ENCODE results near the gene PSD4. TPM values are rescaled to one million over a fixed set of nuclear protein-coding genes. Genes with fewer than 3 reads are reported as not detected.

PSD4 gene
- total and polyA plus RNA-seq, 9 donors = 0.95 to 3.2 (median 1.9) TPM

DNA sequence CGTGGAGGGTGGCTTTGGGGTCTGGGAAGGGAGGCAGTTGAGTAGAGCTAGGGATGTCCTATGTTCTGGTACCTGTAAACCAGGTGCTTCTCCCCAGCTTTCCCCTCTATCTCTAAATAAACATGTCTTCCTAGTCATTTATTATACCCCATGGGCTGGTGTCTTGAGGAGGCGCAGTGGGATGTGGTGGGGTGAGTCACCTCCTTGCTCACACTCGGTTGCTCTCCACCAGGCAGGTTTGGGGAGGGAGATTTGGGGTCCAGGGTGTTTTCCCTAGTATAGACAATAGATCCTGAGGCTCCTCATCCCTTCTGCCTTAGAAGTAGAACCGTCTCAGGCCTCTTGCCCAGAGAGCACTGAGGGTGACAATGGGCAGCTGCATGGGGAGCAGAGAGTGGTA lies 5.1 kb downstream of the PSD4 start:
- no CpG with 5 or more reads among the region's 4 CpGs for WGBS (ENCODE audit: insufficient coverage)
- DNase-seq = no peak
- H3K27me3 ChIP-seq (ENCODE audit: control insufficient read depth, insufficient read depth, low read length) = peaks cover 2% of the 10 kb centered on the region
- no peak overlapping the region for H3K4me3 ChIP-seq (ENCODE audit: low read length)
- H3K36me3 ChIP-seq (ENCODE audit: control insufficient read depth, insufficient read depth, low read length) = no peaks in the 10 kb centered on the region
- peaks cover 6% of the 10 kb centered on the region for H3K4me1 ChIP-seq (ENCODE audit: control insufficient read depth, insufficient read depth, low read length)
- no peaks in the 10 kb centered on the region for H3K9me3 ChIP-seq (replicated peaks; ENCODE audit: control insufficient read depth, low read depth, low read length)
- no peak overlapping the region for H3K27ac ChIP-seq (ENCODE audit: low read length)

DNA sequence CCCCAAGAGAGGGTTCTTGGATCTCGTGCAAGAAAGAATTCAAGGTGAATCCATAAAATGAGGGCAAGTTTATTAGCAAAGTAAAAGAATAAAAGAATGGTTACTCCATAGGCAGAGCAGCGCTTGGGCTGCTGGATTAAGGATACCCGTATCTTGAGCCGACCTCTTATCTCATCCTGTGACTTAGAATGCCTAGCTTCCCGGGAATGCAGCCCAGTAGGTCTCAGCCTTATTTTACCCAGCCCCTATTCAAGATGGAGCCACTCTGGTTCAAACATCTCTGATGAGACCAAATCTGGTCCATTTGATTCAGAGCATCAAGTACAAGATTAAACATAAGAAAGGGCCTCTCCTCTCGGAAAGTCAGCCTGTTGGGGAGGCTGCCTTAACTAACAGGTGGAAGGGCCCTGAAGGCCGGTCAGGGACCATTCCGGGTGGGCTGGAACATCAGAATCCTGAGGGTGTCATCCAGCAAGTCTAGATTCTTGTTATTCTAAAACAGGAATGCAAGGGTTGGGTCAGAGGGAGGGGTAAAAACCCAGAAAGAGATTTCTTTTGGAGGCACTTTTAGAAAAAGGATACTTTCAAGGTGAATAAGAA lies 5.8 kb downstream of the PSD4 start:
- 78% methylated on average over 8 of the region's 8 CpGs for WGBS (ENCODE audit: insufficient coverage)
- Histone ChIP-seq H3K4me3 (ENCODE audit: low read length) (no peak overlapping the region), H3K4me1 (ENCODE audit: control insufficient read depth, insufficient read depth, low read length) (peaks cover 6% of the 10 kb centered on the region), H3K27ac (ENCODE audit: low read length) (no peak overlapping the region), H3K27me3 (ENCODE audit: control insufficient read depth, insufficient read depth, low read length) (peaks cover 2% of the 10 kb centered on the region), H3K36me3 (ENCODE audit: control insufficient read depth, insufficient read depth, low read length) (no peaks in the 10 kb centered on the region), H3K9me3 (replicated peaks; ENCODE audit: control insufficient read depth, low read depth, low read length) (no peaks in the 10 kb centered on the region)
- DNase-seq = no peak

DNA sequence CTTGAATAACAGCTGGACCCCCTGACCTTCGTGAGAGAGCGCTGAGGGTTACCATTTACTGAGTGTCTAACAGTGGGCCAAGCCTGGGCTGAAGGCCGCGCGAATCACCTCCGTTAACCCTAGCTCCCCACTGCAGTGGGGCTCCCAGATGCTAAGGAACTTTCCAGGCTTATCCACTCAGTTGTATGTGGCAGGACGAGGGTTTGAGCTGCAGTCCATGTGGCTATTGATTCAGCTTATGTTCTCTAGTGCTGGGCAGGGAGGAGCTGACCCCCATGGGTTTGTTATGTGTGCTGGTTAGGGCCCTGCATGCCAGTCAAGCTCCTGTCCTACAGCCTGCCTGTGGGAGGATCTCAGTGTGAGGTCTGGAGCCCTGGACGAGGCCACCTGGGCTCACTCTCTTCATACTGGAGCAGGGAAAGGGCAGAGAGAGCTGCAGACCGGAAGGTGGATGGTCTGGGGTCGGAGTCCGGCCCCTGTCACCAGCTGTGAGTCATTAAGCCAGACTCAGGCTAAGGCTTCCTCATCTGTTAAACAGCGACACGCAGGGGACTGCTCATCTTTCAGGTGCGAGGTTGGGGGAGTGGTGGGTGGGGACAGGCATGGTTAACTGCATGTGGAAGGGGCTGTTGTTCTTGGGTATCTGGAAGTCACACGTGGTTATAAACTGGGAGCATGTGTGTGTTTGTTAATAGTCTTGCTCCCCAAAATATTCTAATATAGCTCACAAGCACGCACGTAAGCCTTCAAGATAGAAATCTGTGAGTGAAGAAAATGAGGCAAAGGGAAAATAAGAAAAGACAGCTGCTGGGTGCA lies 6.6 kb downstream of the PSD4 start:
- no peaks in the 10 kb centered on the region for H3K36me3 ChIP-seq (ENCODE audit: control insufficient read depth, insufficient read depth, low read length)
- no peak for DNase-seq
- 42% methylated on average over 9 of the region's 17 CpGs for WGBS (ENCODE audit: insufficient coverage)
- H3K27me3 ChIP-seq (ENCODE audit: control insufficient read depth, insufficient read depth, low read length) = peaks cover 2% of the 10 kb centered on the region
- peaks cover 6% of the 10 kb centered on the region for H3K4me1 ChIP-seq (ENCODE audit: control insufficient read depth, insufficient read depth, low read length)
- no peak overlapping the region for H3K27ac ChIP-seq (ENCODE audit: low read length)
- H3K9me3 ChIP-seq (replicated peaks; ENCODE audit: control insufficient read depth, low read depth, low read length) = no peaks in the 10 kb centered on the region
- H3K4me3 ChIP-seq (ENCODE audit: low read length) = no peak overlapping the region

DNA sequence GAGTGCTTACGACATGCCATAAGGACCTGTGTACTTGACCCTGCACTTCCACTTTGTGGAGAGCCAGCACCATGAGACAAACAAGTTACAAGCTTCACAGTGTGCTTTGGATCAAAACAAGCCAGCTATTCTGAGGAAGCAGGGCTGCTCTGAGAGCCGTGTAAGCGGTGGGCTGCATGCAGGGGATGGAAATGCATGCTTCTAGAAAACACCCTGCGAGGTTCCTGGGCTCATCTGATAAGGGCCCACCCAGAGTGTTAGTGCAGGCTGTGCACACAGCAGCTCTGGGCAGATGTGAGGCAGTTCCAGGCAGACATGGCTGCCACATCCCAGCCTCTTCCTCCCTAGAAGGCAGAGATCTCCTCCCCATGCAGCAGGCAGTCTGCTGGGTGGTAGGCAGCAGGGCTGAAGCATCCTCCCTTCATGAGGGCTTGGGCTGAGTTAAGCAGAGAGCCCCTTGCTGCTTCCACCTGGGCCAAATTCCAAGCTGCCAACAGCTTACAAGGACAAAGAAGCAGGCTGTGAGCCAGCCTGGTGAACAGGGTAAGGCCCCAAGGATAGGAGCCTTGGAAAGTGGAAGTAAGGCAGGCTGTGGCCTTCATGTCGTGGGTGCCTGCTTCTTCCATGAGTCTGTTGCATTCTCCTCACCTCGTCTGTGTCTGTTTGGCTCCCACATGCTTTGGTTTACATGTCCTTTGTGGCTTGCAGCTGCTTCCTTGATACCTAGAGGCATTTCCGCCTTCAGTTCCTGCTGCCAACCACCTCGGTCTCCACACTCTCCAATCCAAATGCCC lies 7.7 kb downstream of the PSD4 start:
- Histone ChIP-seq H3K9me3 (replicated peaks; ENCODE audit: control insufficient read depth, low read depth, low read length) (no peaks in the 10 kb centered on the region), H3K36me3 (ENCODE audit: control insufficient read depth, insufficient read depth, low read length) (no peaks in the 10 kb centered on the region), H3K4me1 (ENCODE audit: control insufficient read depth, insufficient read depth, low read length) (peaks cover 6% of the 10 kb centered on the region), H3K4me3 (ENCODE audit: low read length) (no peak overlapping the region), H3K27me3 (ENCODE audit: control insufficient read depth, insufficient read depth, low read length) (peaks cover 2% of the 10 kb centered on the region), H3K27ac (ENCODE audit: low read length) (no peak overlapping the region)
- 60% methylated on average over 6 of the region's 8 CpGs for WGBS (ENCODE audit: insufficient coverage)
- DNase-seq = no peak

DNA sequence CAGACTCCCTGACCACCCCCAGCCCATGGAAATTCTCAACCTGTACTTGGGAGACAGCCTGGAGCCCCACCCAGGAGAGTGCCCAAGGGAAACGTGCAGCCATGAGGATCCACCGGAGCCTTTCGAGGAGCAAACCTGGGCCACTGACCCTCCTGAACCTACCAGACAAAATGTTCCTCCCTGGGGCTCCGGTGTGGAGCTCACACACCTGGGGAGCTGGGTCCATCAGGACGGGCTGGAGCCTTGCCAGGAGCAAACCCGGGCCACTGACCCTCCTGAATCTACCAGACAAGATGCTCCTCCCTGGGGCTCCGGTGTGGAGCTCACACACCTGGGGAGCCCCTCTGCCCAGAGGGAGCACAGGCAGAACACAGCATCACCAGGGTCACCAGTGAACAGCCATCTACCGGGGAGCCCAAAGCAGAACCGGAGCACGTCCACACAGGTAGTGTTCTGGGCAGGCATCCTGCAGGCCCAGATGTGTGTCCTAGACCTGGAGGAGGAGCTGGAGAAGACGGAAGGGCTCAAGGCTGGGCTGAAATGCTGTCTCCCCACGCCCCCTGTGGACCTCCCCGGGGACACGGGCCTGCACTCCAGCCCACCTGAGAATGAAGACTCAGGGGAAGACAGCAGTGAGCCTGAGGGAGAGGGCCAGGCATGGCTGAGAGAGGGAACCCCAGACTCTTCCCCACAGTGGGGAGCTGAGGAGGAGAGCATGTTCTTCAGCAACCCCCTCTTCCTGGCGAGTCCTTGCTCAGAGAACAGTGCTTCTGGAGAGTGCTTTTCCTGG lies 8.9 kb downstream of the PSD4 start:
- no peak for DNase-seq
- Histone ChIP-seq H3K27me3 (ENCODE audit: control insufficient read depth, insufficient read depth, low read length) (peaks cover 2% of the 10 kb centered on the region), H3K9me3 (replicated peaks; ENCODE audit: control insufficient read depth, low read depth, low read length) (no peaks in the 10 kb centered on the region), H3K27ac (ENCODE audit: low read length) (no peak overlapping the region), H3K4me3 (ENCODE audit: low read length) (no peak overlapping the region), H3K36me3 (ENCODE audit: control insufficient read depth, insufficient read depth, low read length) (no peaks in the 10 kb centered on the region), H3K4me1 (ENCODE audit: control insufficient read depth, insufficient read depth, low read length) (peaks cover 6% of the 10 kb centered on the region)
- WGBS (ENCODE audit: insufficient coverage) = 84% methylated on average over 11 of the region's 15 CpGs

DNA sequence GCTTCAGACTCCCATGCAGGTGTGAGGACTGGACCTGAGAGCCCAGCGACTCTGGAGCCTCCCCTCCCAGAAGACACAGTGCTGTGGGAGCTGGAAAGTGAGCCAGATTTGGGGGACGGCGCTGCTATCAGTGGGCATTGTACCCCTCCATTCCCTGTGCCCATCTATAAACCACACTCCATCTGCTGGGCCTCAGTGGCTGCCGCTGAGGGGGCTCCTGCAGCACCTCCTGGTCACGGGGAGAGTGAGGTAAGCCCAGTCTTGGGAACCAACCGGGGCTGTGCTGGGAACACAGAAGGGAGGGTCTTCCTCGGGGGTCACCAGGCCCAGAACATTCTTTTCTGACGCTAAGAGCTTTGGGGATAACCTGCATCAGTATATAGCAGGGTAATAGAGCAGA lies 9.5 kb downstream of the PSD4 start:
- H3K9me3 ChIP-seq (replicated peaks; ENCODE audit: control insufficient read depth, low read depth, low read length) = no peaks in the 10 kb centered on the region
- H3K4me1 ChIP-seq (ENCODE audit: control insufficient read depth, insufficient read depth, low read length) = peaks cover 6% of the 10 kb centered on the region
- H3K27ac ChIP-seq (ENCODE audit: low read length) = no peak overlapping the region
- no peak overlapping the region for H3K4me3 ChIP-seq (ENCODE audit: low read length)
- no peak for DNase-seq
- WGBS (ENCODE audit: insufficient coverage) = 85% methylated on average over 5 of the region's 8 CpGs
- H3K36me3 ChIP-seq (ENCODE audit: control insufficient read depth, insufficient read depth, low read length) = no peaks in the 10 kb centered on the region
- H3K27me3 ChIP-seq (ENCODE audit: control insufficient read depth, insufficient read depth, low read length) = peaks cover 2% of the 10 kb centered on the region

DNA sequence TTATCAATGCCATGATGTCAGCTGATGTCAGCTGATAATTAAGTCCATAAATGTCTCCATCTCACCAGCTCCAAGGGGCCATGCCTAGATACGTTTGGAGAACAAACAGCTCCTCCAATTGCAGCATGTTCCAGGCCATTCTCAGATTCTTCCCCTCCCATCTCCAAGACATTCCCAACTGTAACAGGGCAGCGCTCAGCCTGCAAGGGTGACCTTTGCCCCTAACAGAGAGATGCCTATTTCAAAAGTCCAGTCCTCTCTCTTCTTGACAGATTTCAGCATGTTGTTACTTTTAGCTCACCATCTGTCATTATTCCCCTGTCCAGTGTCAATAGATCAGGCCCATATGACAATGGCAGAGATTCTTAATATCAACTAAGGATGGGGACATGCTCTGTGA lies 9.9 kb downstream of the PSD4 start:
- H3K4me3 ChIP-seq (ENCODE audit: low read length) = no peak overlapping the region
- H3K27me3 ChIP-seq (ENCODE audit: control insufficient read depth, insufficient read depth, low read length) = peaks cover 2% of the 10 kb centered on the region
- WGBS (ENCODE audit: insufficient coverage) = 79% methylated on average over 2 of the region's 2 CpGs
- peaks cover 6% of the 10 kb centered on the region for H3K4me1 ChIP-seq (ENCODE audit: control insufficient read depth, insufficient read depth, low read length)
- H3K9me3 ChIP-seq (replicated peaks; ENCODE audit: control insufficient read depth, low read depth, low read length) = no peaks in the 10 kb centered on the region
- DNase-seq = no peak
- H3K27ac ChIP-seq (ENCODE audit: low read length) = no peak overlapping the region
- H3K36me3 ChIP-seq (ENCODE audit: control insufficient read depth, insufficient read depth, low read length) = no peaks in the 10 kb centered on the region

DNA sequence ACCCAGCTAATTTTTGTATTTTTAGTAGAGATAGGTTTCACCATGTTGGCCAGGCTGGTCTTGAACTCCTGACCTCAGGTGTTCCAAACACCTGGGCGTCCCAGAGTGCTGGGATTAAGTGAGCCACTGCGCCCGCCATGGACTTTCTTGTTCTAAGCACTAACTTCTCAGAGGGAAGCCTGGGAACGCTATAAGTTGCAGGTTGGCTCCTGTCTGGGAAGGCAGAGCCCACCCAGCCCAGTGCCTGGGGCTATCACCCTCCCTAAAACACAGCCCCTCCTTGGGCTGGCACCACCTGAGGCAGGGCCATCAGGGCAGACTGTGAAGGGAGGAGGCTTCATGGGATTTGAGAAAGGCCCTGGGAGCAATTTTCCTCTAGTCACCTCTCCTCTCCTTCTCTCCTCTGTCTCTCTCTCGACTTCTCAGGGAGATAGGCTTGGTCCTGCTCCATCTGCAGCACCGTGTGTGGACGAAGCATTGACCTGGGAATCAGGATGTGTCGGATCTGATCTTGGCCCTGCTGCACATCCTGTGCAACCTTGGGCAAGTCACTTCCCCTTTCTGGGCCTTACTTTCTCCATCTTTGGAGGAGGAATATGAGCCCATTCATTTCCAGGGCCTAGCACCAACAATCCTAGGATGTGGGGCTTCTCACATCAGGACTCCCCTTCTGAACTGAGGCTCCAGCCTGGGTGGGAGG lies 10.9 kb downstream of the PSD4 start:
- DNase-seq = no peak
- H3K27ac ChIP-seq (ENCODE audit: low read length) = no peak overlapping the region
- no peaks in the 10 kb centered on the region for H3K9me3 ChIP-seq (replicated peaks; ENCODE audit: control insufficient read depth, low read depth, low read length)
- 71% methylated on average over 4 of the region's 8 CpGs for WGBS (ENCODE audit: insufficient coverage)
- H3K4me1 ChIP-seq (ENCODE audit: control insufficient read depth, insufficient read depth, low read length) = peaks cover 6% of the 10 kb centered on the region
- H3K36me3 ChIP-seq (ENCODE audit: control insufficient read depth, insufficient read depth, low read length) = no peaks in the 10 kb centered on the region
- no peak overlapping the region for H3K4me3 ChIP-seq (ENCODE audit: low read length)
- peaks cover 2% of the 10 kb centered on the region for H3K27me3 ChIP-seq (ENCODE audit: control insufficient read depth, insufficient read depth, low read length)

DNA sequence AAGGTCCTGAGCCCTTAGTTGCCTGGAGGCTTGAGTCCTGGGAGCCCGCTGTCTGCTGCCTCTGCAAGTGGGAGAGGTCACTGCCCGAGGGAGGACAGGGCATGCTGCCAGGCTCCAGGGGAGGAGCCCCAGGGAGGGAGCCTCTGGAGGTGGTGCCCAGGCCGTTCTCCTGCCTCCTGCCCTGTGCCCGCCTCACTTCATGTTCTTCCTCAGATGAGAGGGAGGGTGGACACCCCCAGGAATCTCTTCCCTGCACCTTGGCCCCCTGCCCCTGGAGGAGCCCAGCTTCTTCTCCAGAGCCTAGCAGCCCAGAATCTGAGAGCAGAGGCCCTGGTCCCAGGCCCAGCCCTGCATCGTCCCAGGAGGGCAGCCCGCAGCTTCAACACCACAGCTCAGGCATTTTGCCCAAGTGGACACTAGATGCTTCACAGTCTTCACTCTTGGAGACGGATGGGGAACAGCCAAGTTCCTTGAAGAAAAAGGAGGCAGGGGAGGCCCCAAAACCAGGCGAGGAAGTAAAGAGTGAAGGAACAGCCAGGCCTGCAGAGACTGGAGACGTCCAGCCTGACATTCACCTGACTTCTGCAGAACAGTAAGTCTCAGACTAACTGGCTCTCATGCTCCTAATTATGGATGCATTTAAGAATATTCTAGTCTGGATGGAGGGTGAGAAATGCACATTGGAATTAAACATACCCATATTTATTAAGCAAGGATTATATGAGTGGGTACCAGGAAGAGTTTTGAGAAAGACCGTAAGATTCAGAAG lies 12.1 kb downstream of the PSD4 start:
- Histone ChIP-seq H3K9me3 (replicated peaks; ENCODE audit: control insufficient read depth, low read depth, low read length) (no peaks in the 10 kb centered on the region), H3K27ac (ENCODE audit: low read length) (no peak overlapping the region), H3K36me3 (ENCODE audit: control insufficient read depth, insufficient read depth, low read length) (no peaks in the 10 kb centered on the region), H3K4me3 (ENCODE audit: low read length) (no peak overlapping the region), H3K27me3 (ENCODE audit: control insufficient read depth, insufficient read depth, low read length) (peaks cover 2% of the 10 kb centered on the region), H3K4me1 (ENCODE audit: control insufficient read depth, insufficient read depth, low read length) (peaks cover 6% of the 10 kb centered on the region)
- DNase-seq = no peak
- whole genome bisulfite sequencing (ENCODE audit: insufficient coverage) = 73% methylated on average over 5 of the region's 10 CpGs

Measured in muscle of leg (tissue), 11 donors.